Activated T-cell treated with anti-CD3 and anti-CD28 coated beads, Interleukin-2, amount 50 U/mL, for 4 hours (primary cell): Measurements from ENCODE around the gene COL23A1. TPM values are rescaled to one million over a fixed set of nuclear protein-coding genes. Genes with fewer than 3 reads are reported as not detected.

Experiments used
- ATAC-seq, 2 donors: fragments of 200-7000 bp; cut with Tn5 transposase; one replicate each; pipeline ENCODE4 v1.10.0; 2021
- DNase-seq: peaks from one replicate; pipeline ENCODE4 v3.0.0-alpha.2; 2020
- H3K27me3 Mint-ChIP-seq: one replicate; pipeline ENCODE4 v1.8.0; 2021; ENCODE audit warnings: low read depth, mixed read lengths
- H3K36me3 Mint-ChIP-seq: one replicate; pipeline ENCODE4 v1.8.0; 2022; ENCODE audit warnings: mixed read lengths; ENCODE audit not compliant: insufficient read depth
- H3K4me1 Mint-ChIP-seq: one replicate; pipeline ENCODE4 v1.8.0; 2021; ENCODE audit warnings: low read depth, mixed read lengths
- H3K4me3 Mint-ChIP-seq: one replicate; pipeline ENCODE4 v1.8.0; 2021; ENCODE audit warnings: mild to moderate bottlenecking, moderate library complexity, mixed read lengths
- H3K9me3 Mint-ChIP-seq: one replicate; pipeline ENCODE4 v1.8.0; 2021; ENCODE audit warnings: mixed read lengths
- total RNA-seq, 3 donors: library from RNA; stranded (reverse); gene quantifications; one replicate each; pipeline ENCODE4 v1.2.1, GENCODE V29; 2021

COL23A1 gene
- total RNA-seq, 3 donors from 2014 or later: not detected

DNA sequence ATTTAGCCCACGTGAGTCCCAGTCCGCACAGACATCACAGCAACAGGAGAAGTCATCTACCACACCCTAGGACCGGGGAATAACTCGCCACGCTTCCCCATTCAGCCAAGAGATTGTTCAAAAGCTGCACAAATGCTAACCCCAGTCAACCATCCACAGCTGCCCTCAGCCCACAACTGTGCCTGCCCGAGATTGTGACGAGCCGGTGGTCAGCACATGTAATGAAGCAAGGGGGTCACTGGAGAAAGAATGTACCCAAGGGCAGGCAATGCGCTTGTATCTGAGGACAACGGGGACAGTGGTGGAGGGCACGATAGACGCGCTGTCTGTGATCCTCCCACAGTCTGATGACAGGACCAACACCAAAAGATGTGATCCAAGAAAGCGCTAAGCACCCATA, 67.8 kb downstream of the COL23A1 start:
- H3K4me3 Mint-ChIP-seq: no peak overlapping the region

DNA sequence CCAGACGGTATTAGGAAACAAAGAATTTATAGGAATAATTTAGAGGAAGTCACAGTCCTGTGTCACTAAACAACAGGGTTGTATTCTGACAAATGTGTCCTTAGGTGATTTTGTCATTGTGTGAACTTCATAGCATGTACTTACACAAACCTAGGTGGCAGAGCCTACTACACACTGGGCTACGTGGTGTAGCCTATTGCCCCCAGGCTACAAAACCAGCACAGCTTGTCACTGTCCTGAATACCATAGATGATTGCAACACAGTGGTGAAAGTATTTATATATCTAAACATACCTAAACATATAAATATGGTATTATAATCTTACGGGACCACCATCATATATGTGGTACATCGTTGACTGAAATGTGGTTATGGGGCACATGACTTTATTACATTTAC, 69.3 kb downstream of the COL23A1 start:
- no peaks in the 10 kb centered on the region for H3K36me3 Mint-ChIP-seq
- H3K4me3 Mint-ChIP-seq: no peak overlapping the region
- H3K9me3 Mint-ChIP-seq: no peaks in the 10 kb centered on the region
- no peak for ATAC-seq
- peaks cover 11% of the 10 kb centered on the region for H3K27me3 Mint-ChIP-seq
- no peak for DNase-seq
- no peaks in the 10 kb centered on the region for H3K4me1 Mint-ChIP-seq

More for the DNA sequence above, 67.8 kb downstream of the COL23A1 start:
- Mint-ChIP-seq H3K27me3 (peaks cover 4% of the 10 kb centered on the region), H3K36me3 (no peaks in the 10 kb centered on the region), H3K4me1 (no peaks in the 10 kb centered on the region), H3K9me3 (no peaks in the 10 kb centered on the region)
- ATAC-seq (no peak), DNase-seq (no peak)

DNA sequence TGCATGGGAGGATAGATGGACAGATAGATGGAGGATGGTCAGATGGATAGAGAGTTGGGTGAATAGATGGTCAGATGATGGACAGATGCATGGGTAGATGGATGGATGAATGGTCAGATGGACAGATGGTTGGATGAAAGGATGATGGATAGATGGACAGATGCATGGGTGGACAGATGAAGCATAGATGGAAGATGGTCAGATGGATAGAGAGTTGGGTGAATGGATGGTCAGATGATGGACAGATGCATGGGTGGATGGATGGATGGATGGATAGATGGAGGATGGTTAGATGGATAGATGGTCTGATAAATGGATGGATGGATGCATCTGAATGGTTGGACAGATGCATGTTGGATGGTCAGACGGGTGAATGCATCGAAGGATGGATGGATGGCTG, 70.4 kb downstream of the COL23A1 start:
- ATAC-seq: no peak
- no peaks in the 10 kb centered on the region for H3K9me3 Mint-ChIP-seq
- H3K4me1 Mint-ChIP-seq: no peaks in the 10 kb centered on the region
- H3K36me3 Mint-ChIP-seq: no peaks in the 10 kb centered on the region
- no peak overlapping the region for H3K4me3 Mint-ChIP-seq
- H3K27me3 Mint-ChIP-seq: peaks cover 15% of the 10 kb centered on the region
- DNase-seq: no peak

DNA sequence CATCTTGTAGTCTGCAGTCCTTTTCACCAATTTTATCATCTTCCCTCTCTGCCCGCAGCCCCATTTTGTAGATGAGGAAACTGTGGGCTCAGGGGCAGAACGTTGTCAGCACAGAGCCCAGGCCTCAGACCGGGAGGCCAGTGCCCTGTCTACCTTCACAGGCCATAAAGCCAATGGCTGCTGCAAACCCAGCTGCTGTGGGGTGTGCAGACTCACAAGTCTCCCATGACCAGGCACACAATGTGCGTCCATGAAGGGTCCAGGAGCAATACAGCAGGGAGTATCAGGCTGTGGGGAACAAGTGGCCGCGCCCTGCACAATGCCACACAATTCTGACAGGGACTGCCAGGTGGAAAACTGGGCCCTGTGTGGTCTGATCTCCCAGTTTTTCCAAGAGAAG, 71.0 kb downstream of the COL23A1 start:
- no peak for ATAC-seq
- Mint-ChIP-seq H3K9me3 (no peaks in the 10 kb centered on the region), H3K36me3 (no peaks in the 10 kb centered on the region), H3K4me1 (no peaks in the 10 kb centered on the region), H3K4me3 (no peak overlapping the region), H3K27me3 (peaks cover 18% of the 10 kb centered on the region)
- DNase-seq: no peak

DNA sequence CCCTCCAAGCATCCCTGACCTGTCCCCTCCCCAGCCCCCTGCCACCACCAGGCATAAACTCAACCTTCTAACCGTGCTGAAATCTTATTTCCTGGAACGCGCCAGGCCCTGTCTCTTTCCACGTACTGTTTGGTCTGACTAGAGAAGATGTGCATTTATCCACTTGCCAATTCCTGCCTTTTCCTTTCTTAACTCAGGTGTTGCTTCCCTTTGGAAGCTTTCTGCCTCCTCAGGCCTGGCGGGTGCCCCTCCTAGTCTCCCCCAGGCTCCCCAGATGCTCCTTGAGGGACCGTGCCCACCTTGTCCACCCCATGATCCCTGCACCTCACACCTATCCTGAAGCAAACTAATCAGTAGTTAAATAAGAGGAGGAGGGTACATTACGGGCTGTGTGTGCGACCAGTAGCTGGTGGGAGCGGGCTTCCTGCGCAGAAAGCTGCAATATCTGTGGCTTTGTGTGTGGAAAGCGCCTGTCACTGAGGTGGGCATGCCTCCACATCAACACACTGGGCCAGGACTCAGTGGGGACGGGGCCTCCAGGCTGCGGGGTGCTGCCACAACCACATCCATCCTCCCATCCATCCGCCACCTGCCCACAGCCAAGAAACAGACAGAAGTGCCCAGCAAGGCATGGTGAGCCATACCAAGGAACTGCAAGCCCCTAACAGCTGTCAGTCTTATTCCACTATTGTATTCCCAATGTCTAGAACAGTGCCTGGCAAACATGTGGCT, 73.5 kb downstream of the COL23A1 start:
- Mint-ChIP-seq H3K4me1 (no peaks in the 10 kb centered on the region), H3K9me3 (peaks cover 3% of the 10 kb centered on the region), H3K27me3 (peaks cover 29% of the 10 kb centered on the region), H3K36me3 (no peaks in the 10 kb centered on the region), H3K4me3 (no peak overlapping the region)
- DNase-seq (no peak), ATAC-seq (no peak)

DNA sequence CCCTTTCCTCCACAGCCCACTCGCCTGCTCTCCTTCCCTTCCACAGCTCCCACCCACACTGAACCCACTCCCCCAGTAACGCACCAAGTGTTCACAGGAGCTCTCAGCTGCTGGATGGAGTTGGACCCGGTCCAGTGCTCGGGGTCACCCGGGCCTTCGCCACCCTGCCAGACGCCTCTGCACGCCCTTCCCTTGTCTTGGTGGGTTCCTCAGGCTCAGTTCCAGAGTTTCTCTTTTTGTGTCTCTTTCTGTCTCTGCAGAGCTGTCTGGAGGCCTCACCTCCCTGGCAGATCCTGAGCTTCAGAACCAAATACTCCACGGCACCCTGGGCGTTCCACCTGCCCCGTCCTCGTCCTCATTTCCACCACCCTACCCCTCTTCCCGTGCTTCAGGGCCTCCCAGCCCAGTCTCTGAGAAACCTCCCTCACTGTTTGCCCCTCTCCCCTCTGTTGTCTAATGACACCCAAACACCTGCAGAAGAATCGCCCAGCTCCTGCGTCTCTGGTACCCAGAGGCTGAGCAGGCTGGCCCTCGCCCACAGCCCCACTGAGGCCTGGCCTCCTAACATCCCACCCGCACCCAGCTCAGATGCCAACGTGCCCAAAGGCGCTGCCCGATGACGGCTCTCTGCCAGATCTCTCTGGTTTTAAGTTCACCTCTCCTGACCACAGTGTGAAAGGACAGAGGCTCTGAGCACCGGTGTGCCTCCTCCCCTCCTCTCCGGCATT, 74.3 kb downstream of the COL23A1 start:
- DNase-seq: no peak
- Mint-ChIP-seq H3K27me3 (peaks cover 29% of the 10 kb centered on the region), H3K4me3 (no peak overlapping the region), H3K36me3 (no peaks in the 10 kb centered on the region), H3K9me3 (peaks cover 3% of the 10 kb centered on the region), H3K4me1 (no peaks in the 10 kb centered on the region)
- no peak for ATAC-seq

DNA sequence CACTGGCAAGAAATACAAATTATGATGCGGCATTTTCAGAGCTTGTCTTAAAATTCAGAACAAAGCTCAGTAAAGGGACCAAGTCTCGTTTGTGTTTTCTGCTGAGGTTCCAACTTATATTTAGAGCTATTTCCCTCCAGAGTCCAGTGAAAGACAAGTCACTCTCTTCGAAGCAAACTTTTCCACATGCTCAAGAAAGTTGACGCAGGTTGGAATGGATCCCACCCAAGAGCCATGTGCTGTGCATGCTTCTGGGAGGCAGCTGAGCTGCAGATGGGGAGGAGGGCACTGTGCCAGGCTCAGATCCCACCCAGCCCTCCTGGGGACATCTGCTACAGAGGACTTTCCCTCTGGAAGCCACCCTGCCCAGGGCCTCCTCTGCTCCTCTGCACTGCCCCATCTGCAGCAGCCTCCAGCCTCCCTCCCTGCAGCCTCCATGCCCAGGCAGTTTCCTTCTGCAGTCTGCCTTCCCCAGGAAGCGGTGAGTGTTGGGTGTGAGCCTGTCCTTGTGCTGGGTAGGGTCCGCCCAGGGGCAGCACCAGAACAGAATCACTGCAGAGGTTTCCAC, 75.3 kb downstream of the COL23A1 start:
- ATAC-seq: no peak

DNA sequence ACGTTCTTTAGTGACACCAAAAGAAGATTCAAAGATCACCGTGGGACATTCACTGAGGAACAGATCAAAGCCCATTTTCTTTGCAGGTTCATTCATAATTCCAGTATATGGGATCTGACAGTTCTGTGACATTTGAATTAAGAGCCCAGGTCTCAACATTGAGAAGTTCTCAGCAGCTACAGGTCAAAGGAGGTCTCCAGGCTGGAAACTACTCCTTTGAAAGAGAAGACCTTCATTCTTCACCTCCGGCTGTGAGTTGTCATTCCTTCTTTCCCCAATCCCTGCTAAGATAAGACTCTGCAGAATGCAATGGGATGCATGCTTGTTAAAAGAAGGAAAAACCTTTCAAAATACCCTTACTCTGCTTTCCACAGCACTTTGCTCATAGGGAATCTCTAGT, 79.0 kb downstream of the COL23A1 start:
- DNase-seq: no peak
- no peak for ATAC-seq
- Mint-ChIP-seq H3K4me3 (no peak overlapping the region), H3K36me3 (no peaks in the 10 kb centered on the region), H3K4me1 (no peaks in the 10 kb centered on the region), H3K27me3 (peaks cover 25% of the 10 kb centered on the region), H3K9me3 (peaks cover 8% of the 10 kb centered on the region)

More for the DNA sequence above, 75.3 kb downstream of the COL23A1 start:
- no peak overlapping the region for H3K4me3 Mint-ChIP-seq
- H3K36me3 Mint-ChIP-seq: no peaks in the 10 kb centered on the region
- peaks cover 27% of the 10 kb centered on the region for H3K27me3 Mint-ChIP-seq
- DNase-seq: no peak
- no peaks in the 10 kb centered on the region for H3K4me1 Mint-ChIP-seq
- peaks cover 3% of the 10 kb centered on the region for H3K9me3 Mint-ChIP-seq

DNA sequence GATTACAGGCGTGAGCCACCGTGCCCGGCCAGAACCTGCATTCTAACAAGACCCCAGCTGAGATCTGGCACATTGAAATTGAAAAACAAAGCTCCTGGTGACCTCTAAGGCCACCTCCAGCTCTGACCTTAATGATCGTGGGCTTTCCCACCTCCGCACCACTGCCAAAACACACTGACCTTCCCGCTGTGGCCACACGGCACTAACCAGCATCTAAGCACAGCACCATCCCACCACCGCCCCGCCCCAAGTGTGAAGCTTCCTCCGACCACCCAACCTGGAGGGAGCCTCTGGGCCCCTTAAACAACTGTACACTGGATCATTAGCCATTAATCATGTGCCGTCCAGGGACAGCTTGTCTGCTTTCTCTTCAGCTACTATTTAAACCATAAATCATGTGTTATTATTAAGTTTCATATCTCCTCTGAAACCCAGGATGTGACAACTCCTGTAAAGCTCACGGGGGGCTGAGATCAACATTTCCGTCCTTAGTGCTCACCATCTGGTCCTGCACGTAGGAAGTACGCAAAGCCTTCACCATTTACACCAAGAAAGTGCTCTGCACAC, 80.6 kb downstream of the COL23A1 start:
- no peak for DNase-seq

DNA sequence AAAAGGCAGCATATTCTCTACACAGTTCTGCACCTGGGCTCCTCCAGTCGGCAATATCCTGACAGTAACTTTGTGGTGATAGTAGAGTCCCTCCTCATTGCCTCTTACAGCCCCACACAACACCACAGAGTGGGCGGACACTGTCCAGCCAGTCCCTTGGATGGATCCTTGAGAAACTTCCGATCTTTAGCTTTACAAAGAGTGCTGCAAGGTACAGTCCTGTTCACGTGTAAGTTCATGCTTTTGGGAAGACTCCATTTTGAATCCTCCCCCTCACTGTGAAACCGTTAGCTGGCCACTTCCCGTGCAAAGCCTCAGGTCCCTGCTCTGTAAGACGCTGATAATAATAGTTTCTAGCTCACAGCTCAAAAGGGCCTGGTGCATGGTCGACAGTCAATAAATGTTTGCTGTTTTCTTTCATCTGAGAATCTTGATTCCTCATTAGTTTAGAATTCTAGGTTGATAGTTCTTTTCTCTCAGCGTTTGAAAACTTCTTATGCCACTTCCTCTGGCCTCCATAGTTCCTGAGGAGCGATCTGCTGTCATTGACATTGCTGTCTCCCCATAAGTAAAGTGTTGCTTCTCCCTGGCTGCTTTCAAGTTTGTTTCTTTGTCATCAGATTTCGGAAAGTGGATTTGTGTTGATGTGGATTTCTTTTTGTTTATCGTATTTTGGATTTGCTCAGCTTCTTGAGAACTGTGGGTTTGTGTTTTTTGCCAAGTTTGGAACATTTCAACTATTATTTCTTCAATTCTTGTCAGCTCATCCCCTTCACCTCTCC, 82.9 kb downstream of the COL23A1 start:
- ATAC-seq: no peak

More for the DNA sequence above, 80.6 kb downstream of the COL23A1 start:
- Mint-ChIP-seq H3K4me3 (no peak overlapping the region), H3K27me3 (peaks cover 18% of the 10 kb centered on the region), H3K9me3 (peaks cover 8% of the 10 kb centered on the region), H3K4me1 (no peaks in the 10 kb centered on the region), H3K36me3 (no peaks in the 10 kb centered on the region)
- ATAC-seq: no peak

DNA sequence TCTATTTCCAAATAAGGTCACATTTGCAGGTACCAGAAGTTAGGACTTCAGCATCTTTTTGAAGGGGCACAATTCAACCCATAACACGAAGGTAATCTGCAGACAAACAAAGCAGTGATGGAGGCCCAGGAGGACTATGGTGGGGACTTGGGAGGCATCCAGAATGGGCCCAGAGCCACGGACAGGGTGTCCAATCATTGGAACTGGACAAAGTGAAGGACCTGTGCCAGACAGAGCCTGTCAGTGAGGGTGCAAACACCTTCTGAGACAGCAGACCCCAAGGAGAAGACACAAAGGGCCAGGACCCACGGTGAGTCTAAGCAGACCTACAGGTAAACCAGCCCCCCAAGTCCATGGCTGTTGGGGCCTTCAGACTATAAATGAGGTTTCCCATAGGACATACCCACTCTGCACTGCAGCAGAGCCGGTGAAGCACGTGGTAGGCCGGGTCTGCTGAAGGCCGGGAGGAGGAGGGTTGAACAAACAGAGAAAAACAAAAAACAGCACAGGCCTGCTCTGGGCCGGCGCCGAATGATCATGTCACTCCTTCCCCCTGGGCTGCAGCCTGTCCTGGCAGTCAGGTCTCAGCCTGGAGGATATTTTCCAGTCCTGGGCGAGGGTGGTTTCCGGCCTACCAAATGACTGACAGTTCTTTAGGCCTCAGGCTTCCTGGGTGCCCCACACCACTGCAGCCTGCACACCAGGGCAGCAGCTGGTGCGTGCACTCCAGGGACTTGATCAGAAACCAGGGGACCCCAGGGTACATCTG, 84.4 kb downstream of the COL23A1 start:
- H3K9me3 Mint-ChIP-seq: peaks cover 6% of the 10 kb centered on the region
- DNase-seq (no peak), ATAC-seq (no peak)
- H3K36me3 Mint-ChIP-seq: no peaks in the 10 kb centered on the region
- H3K4me3 Mint-ChIP-seq: no peak overlapping the region
- H3K4me1 Mint-ChIP-seq: no peaks in the 10 kb centered on the region
- peaks cover 4% of the 10 kb centered on the region for H3K27me3 Mint-ChIP-seq

More for the DNA sequence above, 82.9 kb downstream of the COL23A1 start:
- Mint-ChIP-seq H3K36me3 (no peaks in the 10 kb centered on the region), H3K4me3 (no peak overlapping the region), H3K9me3 (peaks cover 6% of the 10 kb centered on the region), H3K27me3 (peaks cover 9% of the 10 kb centered on the region), H3K4me1 (no peaks in the 10 kb centered on the region)
- no peak for DNase-seq

DNA sequence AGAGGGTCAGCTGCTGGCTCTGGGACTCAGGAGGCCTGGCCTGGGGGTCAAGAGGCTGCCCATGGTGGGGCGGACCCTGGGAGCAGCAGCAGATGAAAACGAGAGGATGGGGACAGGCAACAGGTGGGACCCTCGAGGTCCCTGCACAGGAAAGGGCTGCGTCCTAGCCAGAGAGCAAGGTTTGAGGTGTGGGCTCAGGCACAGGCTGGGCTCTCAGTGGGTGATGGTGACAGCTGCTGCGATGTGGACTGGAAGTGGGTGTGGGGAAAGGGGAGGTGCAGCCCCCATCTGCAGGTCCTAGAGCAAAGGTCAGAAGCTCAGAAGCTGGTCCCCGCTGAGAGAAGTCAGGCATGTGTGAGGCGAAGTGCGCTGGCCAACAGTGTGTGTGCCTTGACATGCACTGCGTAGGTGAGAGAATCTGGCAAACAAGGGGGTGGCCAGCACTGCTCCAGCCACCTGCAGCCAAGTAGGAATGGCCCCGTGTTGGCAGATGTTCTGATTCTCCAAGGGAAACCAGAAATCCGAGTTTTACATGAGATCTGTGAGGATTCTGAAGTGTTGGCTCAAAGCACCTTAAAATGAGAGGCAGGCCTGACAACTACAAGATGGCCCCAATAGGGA, 85.7 kb downstream of the COL23A1 start:
- Mint-ChIP-seq H3K4me1 (no peaks in the 10 kb centered on the region), H3K9me3 (peaks cover 6% of the 10 kb centered on the region), H3K36me3 (no peaks in the 10 kb centered on the region), H3K27me3 (no peaks in the 10 kb centered on the region), H3K4me3 (no peak overlapping the region)
- DNase-seq (no peak), ATAC-seq (no peak)

DNA sequence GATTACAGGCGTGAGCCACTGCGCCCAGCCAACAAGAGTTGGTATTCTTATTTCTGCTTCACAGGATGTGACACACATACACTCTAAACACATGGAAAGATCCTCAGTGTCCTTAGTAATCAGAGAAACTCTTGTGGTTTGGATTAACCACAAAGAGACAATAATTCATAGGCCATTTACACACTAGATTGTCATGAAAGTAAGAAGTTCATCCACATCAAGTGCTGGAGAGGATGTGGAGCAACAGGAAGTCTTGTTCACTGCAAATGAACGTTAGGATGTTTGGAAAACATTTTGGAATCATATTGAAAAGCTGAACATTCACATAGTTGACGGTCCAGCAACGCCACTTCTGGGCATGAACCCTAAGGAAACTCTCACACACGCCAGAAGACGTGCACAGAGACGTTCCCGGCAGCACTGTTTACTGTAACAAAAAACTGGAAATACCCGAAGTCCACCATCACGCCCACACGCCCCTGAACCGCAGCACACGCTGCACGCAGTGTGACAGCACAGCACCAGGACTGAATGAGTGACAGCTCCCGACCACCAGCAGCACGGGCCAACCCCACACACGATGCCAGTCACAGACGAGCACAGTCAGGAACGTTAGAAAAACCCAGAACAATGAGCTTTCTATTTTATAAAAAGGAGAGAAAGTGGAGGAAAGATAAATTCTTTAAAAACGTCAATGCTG, 87.6 kb downstream of the COL23A1 start:
- no peaks in the 10 kb centered on the region for H3K9me3 Mint-ChIP-seq
- ATAC-seq: no peak
- H3K36me3 Mint-ChIP-seq: no peaks in the 10 kb centered on the region
- DNase-seq: no peak
- no peaks in the 10 kb centered on the region for H3K4me1 Mint-ChIP-seq
- H3K4me3 Mint-ChIP-seq: no peak overlapping the region
- H3K27me3 Mint-ChIP-seq: no peaks in the 10 kb centered on the region
